H1 (cell line): Measurements from ENCODE around the gene GRAMD2A. TPM values are rescaled to one million over a fixed set of nuclear protein-coding genes. Genes with fewer than 3 reads are reported as not detected.

Experiments used
- CTCF ChIA-PET: fragments of 300-600 bp; sonication (Branson Sonifier 250); formaldehyde crosslinking; loops from one replicate; lab custom pipeline; 2021; ENCODE audit not compliant: partially characterized antibody; lab: Charles Lee
- POLR2A ChIA-PET: fragments of 300-600 bp; sonication (Branson Sonifier 250); formaldehyde crosslinking; loops from one replicate; lab custom pipeline; 2021; ENCODE audit warnings: inconsistent platforms; ENCODE audit not compliant: partially characterized antibody; lab: Charles Lee
- DNase-seq, 2 experiments: peaks; one replicate each; pipeline versions ENCODE4 v3.0.0 to v3.0.0-alpha.2; 2010 to 2022; ENCODE audit warnings: low spot score in 2 of 2, low read depth in 1 of 2, mixed read lengths in 1 of 2
- FAIRE-seq: peaks from 2 replicates; lab custom pipeline; 2011; peaks lifted over from hg19 to GRCh38; lab: Jason Lieb, UNC
- H2AFZ ChIP-seq: 2 replicates; pipeline ENCODE4 v1.8.1; 2012; ENCODE audit warnings: low read length, inconsistent platforms
- H2AK5ac ChIP-seq: 2 replicates; pipeline ENCODE4 v1.6.1; 2013; ENCODE audit warnings: low read depth, low read length
- H2BK120ac ChIP-seq: replicated peaks from 2 replicates; pipeline ENCODE3; 2013; ENCODE audit warnings: low read depth, low read length, inconsistent platforms
- H2BK12ac ChIP-seq: 2 replicates; pipeline ENCODE4 v1.6.1; 2013; ENCODE audit warnings: low read depth, low read length
- H2BK15ac ChIP-seq: 2 replicates; pipeline ENCODE4 v1.6.1; 2013; ENCODE audit warnings: low read length
- H2BK20ac ChIP-seq: 2 replicates; pipeline ENCODE4 v1.6.1; 2013; ENCODE audit warnings: low read length
- H2BK5ac ChIP-seq: 2 replicates; pipeline ENCODE4 v1.6.1; 2013; ENCODE audit warnings: low read depth, low read length
- H3K14ac ChIP-seq: 2 replicates; pipeline ENCODE4 v1.6.1; 2013; ENCODE audit warnings: inconsistent platforms; ENCODE audit not compliant: insufficient read length
- H3K18ac ChIP-seq: 2 replicates; pipeline ENCODE4 v1.6.1; 2013; ENCODE audit warnings: low read length; ENCODE audit errors: extremely low read depth
- H3K23ac ChIP-seq: 2 replicates; pipeline ENCODE4 v1.6.1; 2013; ENCODE audit warnings: inconsistent platforms; ENCODE audit not compliant: insufficient read length
- H3K23me2 ChIP-seq: 2 replicates; pipeline ENCODE4 v1.6.1; 2013; ENCODE audit warnings: low read depth, low read length
- H3K27ac ChIP-seq: 2 replicates; pipeline ENCODE4 v1.6.1; 2011; ENCODE audit warnings: low read depth, low read length, inconsistent platforms
- H3K27me3 ChIP-seq, 4 experiments: replicated peaks in 1 of 4; 1 replicate in 1 of 4; 2 replicates in 3 of 4; pipeline versions ENCODE4 v1.6.1 to v1.8.1; 2011 to 2013; ENCODE audit warnings: low read length in 3 of 4, mild to moderate bottlenecking in 3 of 4, inconsistent platforms in 2 of 4, mixed read lengths in 2 of 4, moderate library complexity in 1 of 4; ENCODE audit not compliant: control insufficient read depth in 3 of 4, insufficient read depth in 3 of 4; ENCODE audit errors: extremely low read depth in 1 of 4
- H3K36me3 ChIP-seq, 4 experiments: 2 replicates each; pipeline versions ENCODE4 v1.6.1 to v1.8.1; 2011 to 2013; ENCODE audit warnings: mild to moderate bottlenecking in 4 of 4, low read length in 3 of 4, moderate library complexity in 2 of 4, control low read depth in 1 of 4, inconsistent platforms in 1 of 4; ENCODE audit not compliant: insufficient read depth in 4 of 4, control insufficient read depth in 2 of 4
- H3K4ac ChIP-seq: replicated peaks from 2 replicates; pipeline ENCODE3; 2013; ENCODE audit warnings: low read length, low read depth, mixed read lengths, inconsistent platforms; ENCODE audit not compliant: insufficient read length
- H3K4me1 ChIP-seq, 4 experiments: replicated peaks in 1 of 4; 1 replicate in 1 of 4; 2 replicates in 3 of 4; pipeline versions ENCODE4 v1.6.1 to v1.8.1; 2011 to 2013; ENCODE audit warnings: low read length in 3 of 4, inconsistent platforms in 2 of 4, mixed read lengths in 1 of 4; ENCODE audit not compliant: insufficient read depth in 4 of 4, control insufficient read depth in 3 of 4
- H3K4me2 ChIP-seq, 2 experiments: 2 replicates each; pipeline versions ENCODE4 v1.6.1 to v1.8.1; 2011 to 2013; ENCODE audit warnings: low read depth in 2 of 2, low read length in 2 of 2, control low read depth in 1 of 2, inconsistent platforms in 1 of 2, mild to moderate bottlenecking in 1 of 2; ENCODE audit not compliant: insufficient read depth in 1 of 2
- H3K4me3 ChIP-seq, 4 experiments: fragments of 200-600, 300-600 bp in 1 of 4; sonication (generic), shearing (Covaris generic), sonication (Bioruptor Twin) in 1 of 4; 2 replicates each; pipeline versions ENCODE4 v1.5.1 to v1.8.1; 2011 to 2016; ENCODE audit warnings: low read length in 4 of 4, low read depth in 3 of 4, control low read depth in 2 of 4, inconsistent platforms in 2 of 4, mild to moderate bottlenecking in 2 of 4, mixed read lengths in 1 of 4, moderate library complexity in 1 of 4; ENCODE audit not compliant: insufficient read depth in 2 of 4; ENCODE audit errors: extremely low read depth in 1 of 4
- H3K56ac ChIP-seq: replicated peaks from 2 replicates; pipeline ENCODE3; 2013; ENCODE audit warnings: low read depth, mild to moderate bottlenecking, mixed read lengths, low read length, inconsistent platforms; ENCODE audit not compliant: insufficient read length
- H3K79me1 ChIP-seq: 2 replicates; pipeline ENCODE4 v1.6.1; 2013; ENCODE audit warnings: low read depth, low read length, control low read depth
- H3K79me2 ChIP-seq, 2 experiments: 2 replicates each; pipeline versions ENCODE4 v1.6.1 to v1.8.1; 2012 to 2013; ENCODE audit warnings: low read length in 2 of 2, mild to moderate bottlenecking in 2 of 2, inconsistent platforms in 1 of 2; ENCODE audit not compliant: insufficient read depth in 2 of 2, control insufficient read depth in 1 of 2
- H3K9ac ChIP-seq, 4 experiments: replicated peaks in 1 of 4; 1 replicate in 1 of 4; 2 replicates in 3 of 4; pipeline versions ENCODE4 v1.6.1 to v1.8.1; 2011 to 2013; ENCODE audit warnings: low read depth in 3 of 4, low read length in 3 of 4, control low read depth in 2 of 4, mild to moderate bottlenecking in 2 of 4, moderate library complexity in 2 of 4, inconsistent platforms in 1 of 4; ENCODE audit errors: extremely low read depth in 1 of 4
- H3K9me3 ChIP-seq, 2 experiments: 2 replicates each; pipeline versions ENCODE4 v1.6.1 to v1.8.1; 2012 to 2013; ENCODE audit warnings: mild to moderate bottlenecking in 2 of 2, moderate library complexity in 2 of 2, control low read depth in 1 of 2, inconsistent platforms in 1 of 2, low read depth in 1 of 2, low read length in 1 of 2, mixed read lengths in 1 of 2; ENCODE audit not compliant: insufficient read depth in 2 of 2
- H4K20me1 ChIP-seq, 2 experiments: replicated peaks in 1 of 2; 2 replicates each; pipeline versions ENCODE3 to v1.8.1; 2011 to 2013; ENCODE audit warnings: inconsistent platforms in 2 of 2, low read length in 2 of 2, mild to moderate bottlenecking in 1 of 2; ENCODE audit not compliant: insufficient read depth in 2 of 2, control insufficient read depth in 1 of 2
- H4K5ac ChIP-seq: 2 replicates; pipeline ENCODE4 v1.6.1; 2013; ENCODE audit warnings: low read length, low read depth, mixed read lengths, inconsistent platforms; ENCODE audit not compliant: insufficient read length
- H4K8ac ChIP-seq: 2 replicates; pipeline ENCODE4 v1.8.0; 2013; ENCODE audit warnings: mild to moderate bottlenecking, moderate library complexity, low read length, inconsistent platforms; ENCODE audit not compliant: insufficient read depth; ENCODE audit errors: extremely low read depth
- H4K91ac ChIP-seq: replicated peaks from 2 replicates; pipeline ENCODE3; 2013; ENCODE audit warnings: low read length, mixed read lengths, inconsistent platforms; ENCODE audit not compliant: insufficient read length
- CHD1 ChIP-seq: IDR thresholded peaks from 2 replicates; pipeline ENCODE4 v1.6.1; 2012; ENCODE audit warnings: low read depth, low read length, improper control_type of control experiment
- GTF2F1 ChIP-seq: IDR thresholded peaks from 2 replicates; pipeline ENCODE4 v1.6.1; 2012; ENCODE audit warnings: low read depth, low read length, improper control_type of control experiment, borderline replicate concordance
- MAX ChIP-seq: IDR thresholded peaks from 2 replicates; pipeline ENCODE4 v1.6.1; 2012; ENCODE audit warnings: inconsistent platforms
- NRF1 ChIP-seq: IDR thresholded peaks from 2 replicates; pipeline ENCODE4 v1.6.1; 2011; ENCODE audit warnings: mild to moderate bottlenecking, low read depth, low read length, improper control_type of control experiment
- RAD21 ChIP-seq, 2 experiments: IDR thresholded peaks in 1 of 2; conservative IDR thresholded peaks in 1 of 2; 2 replicates each; pipeline ENCODE4 v1.6.1; 2011; ENCODE audit warnings: low read depth in 2 of 2, low read length in 2 of 2, improper control_type of control experiment in 1 of 2, inconsistent platforms in 1 of 2, mild to moderate bottlenecking in 1 of 2, moderate library complexity in 1 of 2
- SIX5 ChIP-seq: IDR thresholded peaks from 2 replicates; pipeline ENCODE4 v1.6.1; 2011; ENCODE audit warnings: mild to moderate bottlenecking, low read depth, low read length
- SRF ChIP-seq: IDR thresholded peaks from 2 replicates; pipeline ENCODE4 v1.6.1; 2011; ENCODE audit warnings: mild to moderate bottlenecking, low read depth, low read length, moderate library complexity
- YY1 ChIP-seq: IDR thresholded peaks from 2 replicates; pipeline ENCODE4 v1.6.1; 2011; ENCODE audit warnings: low read depth, mild to moderate bottlenecking, low read length
- WGBS, 2 experiments: shearing (Covaris generic) in 1 of 2; methylation state at CpG; one replicate each; pipeline versions ENCODE4 v1.1.6 to v1.1.7; 2013 to 2015; ENCODE audit warnings: low lambda C conversion rate in 2 of 2, mixed read lengths in 2 of 2, inconsistent platforms in 1 of 2, low coverage in 1 of 2, missing lambda C conversion rate in 1 of 2; ENCODE audit not compliant: insufficient replicate concordance in 2 of 2, insufficient coverage in 1 of 2, insufficient read length in 1 of 2; ENCODE audit errors: extremely low coverage in 1 of 2, missing lambda C conversion rate in 1 of 2; 5-methylcytosine and 5-hydroxymethylcytosine counted together
- polyA plus RNA-seq, 7 experiments: library from polyadenylated mRNA; depleted of rRNA in 3 of 7; stranded (reverse) in 5 of 7; unstranded in 2 of 7; fragments of >200 nt in 5 of 7; fragments of 200-250 nt in 2 of 7; gene quantifications; 1 replicate in 5 of 7; 2 replicates in 1 of 7; 4 replicates in 1 of 7; pipeline versions ENCODE4 v1.2.1 to v1.2.3, GENCODE V29; 2011 to 2013; ENCODE audit warnings: missing spikeins in 2 of 7, mixed read lengths in 2 of 7
- total RNA-seq: library from RNA; stranded (reverse); fragmentation: NEBNext Ultra II Directional; extraction: Animal tissue kit (Norgen Biotek cat#: 25700); gene quantifications from 2 replicates; pipeline ENCODE4 v1.2.1, GENCODE V29; 2021

The GRAMD2A gene
- total and polyA plus RNA-seq, 2 of the 8 experiments (the other 6 are each of a cell fraction or from before 2014, with no cell fraction given), result 0.57 to 1.5 TPM

GRCh38 chr15:72196409-72197040 is 1.1 kb downstream of the GRAMD2A start:
- no peak for FAIRE-seq
- CTCF ChIA-PET, result interaction anchor here (0.7 to 1.6 kb wide), 3 partner anchors 34 to 1729 kb away, joined by 3 to 4 read pairs (median 3); no protein-coding TSS in a partner anchor
- peak overlapping the region; percentile 85 to 89 for H3K4me2 ChIP-seq

More at GRCh38 chr15:72196409-72197040, 1.1 kb downstream of the GRAMD2A start:
- no peak overlapping the region; the same call in 1 of the 2 replicates for H4K8ac ChIP-seq
- H3K14ac ChIP-seq, result no peak overlapping the region
- no peak overlapping the region for H2BK20ac ChIP-seq
- H2BK12ac ChIP-seq, result no peak overlapping the region
- H2AK5ac ChIP-seq, result no peak overlapping the region
- no peak for DNase-seq
- peak overlapping the region; percentile 49 to 74 (median 59) for H3K4me3 ChIP-seq
- peaks cover 9% of the 10 kb centered on the region for H3K23me2 ChIP-seq
- no peak overlapping the region for H2BK120ac ChIP-seq
- no peak overlapping the region for H3K23ac ChIP-seq
- no peak overlapping the region for H2BK5ac ChIP-seq
- H3K4ac ChIP-seq, result no peak overlapping the region
- no peaks in the 10 kb centered on the region for H3K79me1 ChIP-seq
- POLR2A ChIA-PET, result interaction anchor here (0.6 to 4.4 kb wide), 9 partner anchors 13 to 336 kb away, joined by 3 to 33 read pairs (median 3); partner anchors contain the start of gene PKM
- WGBS, 2 experiments, result 59% methylated on average over 12 of the region's 13 CpGs; no CpG with 5 or more reads in 1 of the 2 experiments
- peaks cover 19 to 27% (median 24%) of the 10 kb centered on the region in 4 experiments for H3K36me3 ChIP-seq
- peaks cover 2 to 8% (median 4%) of the 10 kb centered on the region in 4 experiments; a peak in 6 of 7 replicates for H3K4me1 ChIP-seq
- H3K9me3 ChIP-seq, result no peaks in the 10 kb centered on the region
- H2AFZ ChIP-seq, result peak overlapping the region; percentile 0; the same call in 1 of the 2 replicates
- H4K5ac ChIP-seq, result no peak overlapping the region
- no peaks in the 10 kb centered on the region for H3K79me2 ChIP-seq
- no peak overlapping the region for H3K56ac ChIP-seq
- peaks cover 15 to 18% of the 10 kb centered on the region in 2 experiments for H4K20me1 ChIP-seq
- H3K27ac ChIP-seq, result no peak overlapping the region
- H3K9ac ChIP-seq, result no peak overlapping the region
- peaks cover 7 to 21% (median 17%) of the 10 kb centered on the region in 4 experiments; a peak in 6 of 7 replicates for H3K27me3 ChIP-seq
- TF ChIP-seq NRF1 (no peak), RAD21 (IDR thresholded peaks at IDR 0.05 in 1 of 2, conservative IDR thresholded peaks at IDR 0.05 in 1 of 2; ENCODE audit: low read depth in 2 of 2, low read length in 2 of 2) (no peak), CHD1 (no peak), YY1 (no peak), SIX5 (no peak), GTF2F1 (no peak), SRF (no peak), MAX (no peak)
- no peak overlapping the region for H4K91ac ChIP-seq
- peak overlapping the region; percentile 18; the same call in 1 of the 2 replicates for H2BK15ac ChIP-seq
- H3K18ac ChIP-seq, result no peak overlapping the region; the same call in 1 of the 2 replicates
